Fibroblast of mammary gland (primary cell): ENCODE measurements around the gene HPRT1.

Source experiments
- DNase-seq: peaks from one replicate; pipeline ENCODE4 v3.0.0-alpha.2; 2010; ENCODE audit warnings: low read depth
- H3K4me3 ChIP-seq: 2 replicates; pipeline ENCODE4 v1.5.1; 2011; ENCODE audit warnings: low read depth, mild to moderate bottlenecking, low read length, moderate library complexity; ENCODE audit not compliant: control insufficient read depth
- CTCF ChIP-seq: conservative IDR thresholded peaks from 2 replicates; pipeline ENCODE4 v1.5.1; 2011; ENCODE audit warnings: low read depth, low read length, inconsistent platforms; ENCODE audit not compliant: control insufficient read depth, insufficient read depth

Gene HPRT1

GRCh38 chrX:134431894-134432293 lies 28.1 kb upstream of the HPRT1 start:
- no peak for TF ChIP-seq CTCF

GRCh38 chrX:134435894-134436293 lies 24.1 kb upstream of the HPRT1 start:
- no peak for DNase-seq
- H3K4me3 ChIP-seq, result no peak overlapping the region
- TF ChIP-seq CTCF, result no peak

More at GRCh38 chrX:134431894-134432293, 28.1 kb upstream of the HPRT1 start:
- H3K4me3 ChIP-seq, result no peak overlapping the region
- peak; percentile 69 for DNase-seq

GRCh38 chrX:134443020-134443419 lies 16.9 kb upstream of the HPRT1 start:
- H3K4me3 ChIP-seq, result no peak overlapping the region
- no peak for TF ChIP-seq CTCF
- DNase-seq, result no peak

- no peak overlapping the region for H3K4me3 ChIP-seq
- no peak for DNase-seq
- TF ChIP-seq CTCF, result no peak
These were observed 16.5 kb upstream of the HPRT1 start for GRCh38 chrX:134443461-134443860.

- TF ChIP-seq CTCF, result no peak
These were observed 15.3 kb upstream of the HPRT1 start for GRCh38 chrX:134444681-134445080.

GRCh38 chrX:134452596-134452995 lies 7.4 kb upstream of the HPRT1 start:
- no peak for DNase-seq
- TF ChIP-seq CTCF, result no peak
- H3K4me3 ChIP-seq, result no peak overlapping the region

More at GRCh38 chrX:134444681-134445080, 15.3 kb upstream of the HPRT1 start:
- no peak for DNase-seq
- no peak overlapping the region for H3K4me3 ChIP-seq

GRCh38 chrX:134453631-134454030 lies 6.3 kb upstream of the HPRT1 start:
- H3K4me3 ChIP-seq, result no peak overlapping the region
- no peak for TF ChIP-seq CTCF
- no peak for DNase-seq
